ENCODE data around the gene SDF4. TPM values are rescaled to one million over a fixed set of nuclear protein-coding genes. Genes with fewer than 3 reads are reported as not detected.

The SDF4 gene
- total RNA-seq, 1 experiment from 2014 or later = 122 TPM

DNA sequence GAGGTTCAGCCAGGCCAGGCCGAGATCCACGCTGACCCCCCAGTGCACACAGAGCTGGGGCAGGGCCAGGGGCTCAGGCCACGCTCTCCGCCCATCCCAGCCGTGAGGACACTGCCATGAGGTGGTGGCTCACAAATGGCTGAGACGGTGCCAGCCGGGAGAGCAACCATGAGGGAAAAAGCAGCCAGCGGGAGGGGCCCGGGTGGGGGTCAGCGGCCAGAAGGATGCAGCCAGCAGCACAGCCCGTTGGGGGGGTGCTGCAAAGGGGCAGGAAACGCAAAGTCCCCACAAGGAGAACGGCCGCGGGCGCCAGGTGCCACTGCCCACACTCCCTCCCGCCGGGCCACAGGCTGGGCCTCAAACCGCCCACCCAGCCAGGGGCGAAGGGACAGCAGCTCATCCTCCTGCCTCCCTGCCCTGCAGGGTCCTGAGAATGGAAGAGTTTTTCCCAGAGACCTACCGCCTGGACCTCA, 49.8 kb downstream of the SDF4 start:
- no peak overlapping the region for H3K4me3 Mint-ChIP-seq (ENCODE audit: unreplicated experiment)
- H3K36me3 Mint-ChIP-seq (ENCODE audit: insufficient read depth, unreplicated experiment) = no peaks in the 10 kb centered on the region
- H3K27me3 Mint-ChIP-seq (ENCODE audit: insufficient read depth, unreplicated experiment) = peaks cover 7% of the 10 kb centered on the region
- intact Hi-C loops (cut with micrococcal nuclease) = no loop called here
- TF ChIP-seq, protein P1, sequence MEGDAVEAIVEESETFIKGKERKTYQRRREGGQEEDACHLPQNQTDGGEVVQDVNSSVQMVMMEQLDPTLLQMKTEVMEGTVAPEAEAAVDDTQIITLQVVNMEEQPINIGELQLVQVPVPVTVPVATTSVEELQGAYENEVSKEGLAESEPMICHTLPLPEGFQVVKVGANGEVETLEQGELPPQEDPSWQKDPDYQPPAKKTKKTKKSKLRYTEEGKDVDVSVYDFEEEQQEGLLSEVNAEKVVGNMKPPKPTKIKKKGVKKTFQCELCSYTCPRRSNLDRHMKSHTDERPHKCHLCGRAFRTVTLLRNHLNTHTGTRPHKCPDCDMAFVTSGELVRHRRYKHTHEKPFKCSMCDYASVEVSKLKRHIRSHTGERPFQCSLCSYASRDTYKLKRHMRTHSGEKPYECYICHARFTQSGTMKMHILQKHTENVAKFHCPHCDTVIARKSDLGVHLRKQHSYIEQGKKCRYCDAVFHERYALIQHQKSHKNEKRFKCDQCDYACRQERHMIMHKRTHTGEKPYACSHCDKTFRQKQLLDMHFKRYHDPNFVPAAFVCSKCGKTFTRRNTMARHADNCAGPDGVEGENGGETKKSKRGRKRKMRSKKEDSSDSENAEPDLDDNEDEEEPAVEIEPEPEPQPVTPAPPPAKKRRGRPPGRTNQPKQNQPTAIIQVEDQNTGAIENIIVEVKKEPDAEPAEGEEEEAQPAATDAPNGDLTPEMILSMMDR (IDR thresholded peaks at IDR 0.05; ENCODE audit: unreplicated experiment) = no peak
- no peak for DNase-seq (ENCODE audit: unreplicated experiment)
- ChIA-PET CTCF (interaction anchor here (0.6 kb wide), 1 partner anchor 197 kb away, joined by 3 read pairs; no protein-coding TSS in a partner anchor), POLR2A (no interaction called here)
- H3K9me3 Mint-ChIP-seq (ENCODE audit: unreplicated experiment) = no peaks in the 10 kb centered on the region
- no TSS peak for BruUV-seq (replicated peaks)
- H3K27ac Mint-ChIP-seq (ENCODE audit: low read depth, unreplicated experiment) = no peak overlapping the region
- no peaks in the 10 kb centered on the region for H3K4me1 Mint-ChIP-seq (ENCODE audit: insufficient read depth, unreplicated experiment)

DNA sequence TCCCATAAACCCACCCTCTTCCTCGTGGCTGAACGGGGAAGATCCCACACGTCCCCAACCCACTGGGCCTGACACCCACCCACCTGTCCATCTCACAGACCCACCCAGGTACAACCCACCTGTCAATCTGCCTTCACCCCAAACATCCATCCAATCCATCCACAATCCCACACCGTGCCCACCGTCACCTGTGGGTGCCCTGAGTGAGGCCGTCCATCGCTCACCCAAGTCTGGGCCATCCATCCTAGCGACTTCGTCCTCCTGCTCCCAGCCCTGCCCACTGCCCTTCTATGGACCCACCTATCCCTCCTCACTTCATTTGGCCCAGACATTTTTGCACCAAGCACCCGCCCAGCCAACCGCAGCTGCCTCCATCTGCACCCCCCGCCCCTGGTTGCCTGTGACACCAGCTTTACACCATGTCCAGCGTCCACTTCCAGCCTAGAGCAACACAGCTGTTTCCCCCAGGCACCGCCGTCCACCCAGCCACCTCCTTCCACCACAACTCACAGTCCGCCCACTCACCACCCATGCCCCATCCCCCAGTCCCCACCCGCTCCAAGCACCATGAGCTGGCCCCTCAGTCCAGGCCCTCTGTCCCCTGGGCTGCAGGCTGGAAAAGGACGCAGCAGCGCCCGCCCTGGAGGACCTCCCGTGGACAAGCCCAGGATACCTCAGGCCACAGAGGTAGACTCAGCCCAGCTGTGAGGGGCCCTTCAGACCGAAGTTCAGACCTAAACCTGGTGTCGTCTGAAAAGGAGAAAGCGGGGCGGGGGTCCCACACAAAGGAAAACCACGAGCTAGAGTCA, 50.5 kb downstream of the SDF4 start:
- TF ChIP-seq, protein P1 (IDR thresholded peaks at IDR 0.05; ENCODE audit: unreplicated experiment) = no peak
- H3K4me3 Mint-ChIP-seq (ENCODE audit: unreplicated experiment) = no peak overlapping the region
- no peaks in the 10 kb centered on the region for H3K4me1 Mint-ChIP-seq (ENCODE audit: insufficient read depth, unreplicated experiment)
- no peak for DNase-seq (ENCODE audit: unreplicated experiment)
- no peak overlapping the region for H3K27ac Mint-ChIP-seq (ENCODE audit: low read depth, unreplicated experiment)
- ChIA-PET POLR2A (no interaction called here), CTCF (no interaction called here)
- peaks cover 13% of the 10 kb centered on the region for H3K27me3 Mint-ChIP-seq (ENCODE audit: insufficient read depth, unreplicated experiment)
- H3K9me3 Mint-ChIP-seq (ENCODE audit: unreplicated experiment) = no peaks in the 10 kb centered on the region
- intact Hi-C loops (cut with micrococcal nuclease) = no loop called here
- H3K36me3 Mint-ChIP-seq (ENCODE audit: insufficient read depth, unreplicated experiment) = no peaks in the 10 kb centered on the region
- no TSS peak for BruUV-seq (replicated peaks)

DNA sequence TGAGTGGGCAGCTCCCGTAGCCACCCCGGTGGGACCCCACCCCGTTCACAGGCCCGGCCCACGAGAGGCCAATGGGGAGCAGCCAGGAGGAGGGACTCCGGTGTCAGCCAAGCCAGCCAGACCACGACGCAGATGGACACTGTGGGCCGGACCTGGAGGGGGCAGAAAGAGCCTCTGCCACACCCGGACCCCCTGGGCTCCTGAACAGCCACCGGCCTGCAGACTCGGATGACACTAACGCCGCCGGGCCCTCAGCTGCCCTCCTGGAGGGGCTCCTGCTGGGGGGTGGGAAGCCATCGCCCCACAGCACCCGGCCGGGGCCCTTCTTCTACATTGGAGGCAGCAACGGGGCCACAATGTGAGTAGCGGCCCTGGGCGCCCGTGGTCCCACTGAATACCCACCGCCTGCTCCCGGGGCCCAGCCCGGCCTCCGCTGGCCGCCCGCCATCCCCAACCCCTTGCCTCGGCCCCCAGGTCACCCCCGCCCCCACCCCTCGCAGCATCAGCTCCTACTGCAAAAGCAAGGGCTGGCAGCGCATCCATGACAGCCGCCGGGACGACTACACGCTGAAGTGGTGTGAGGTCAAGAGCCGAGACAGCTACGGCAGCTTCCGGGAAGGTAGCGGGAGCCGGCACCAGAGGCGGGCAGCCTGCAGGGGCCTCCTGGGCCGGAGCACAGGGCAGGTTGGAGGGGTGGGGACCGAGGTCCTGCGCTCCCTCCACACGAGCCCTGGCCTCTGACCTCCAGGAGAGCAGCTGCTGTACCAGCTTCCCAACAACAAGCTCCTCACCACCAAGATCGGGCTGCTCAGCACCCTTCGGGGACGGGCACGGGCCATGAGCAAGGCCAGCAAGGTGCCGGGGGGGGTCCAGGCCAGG, 51.6 kb downstream of the SDF4 start:
- POLR2A ChIA-PET = interaction anchor here (0.6 kb wide), 1 partner anchor 27 kb away, joined by 3 read pairs; no protein-coding TSS in a partner anchor
- no peaks in the 10 kb centered on the region for H3K36me3 Mint-ChIP-seq (ENCODE audit: insufficient read depth, unreplicated experiment)
- DNase-seq (ENCODE audit: unreplicated experiment) = no peak
- H3K4me3 Mint-ChIP-seq (ENCODE audit: unreplicated experiment) = no peak overlapping the region
- H3K27ac Mint-ChIP-seq (ENCODE audit: low read depth, unreplicated experiment) = no peak overlapping the region
- intact Hi-C loops (cut with micrococcal nuclease) = no loop called here
- TF ChIP-seq, protein P1 (IDR thresholded peaks at IDR 0.05; ENCODE audit: unreplicated experiment) = no peak
- no peaks in the 10 kb centered on the region for H3K9me3 Mint-ChIP-seq (ENCODE audit: unreplicated experiment)
- H3K27me3 Mint-ChIP-seq (ENCODE audit: insufficient read depth, unreplicated experiment) = peaks cover 14% of the 10 kb centered on the region
- no TSS peak for BruUV-seq (replicated peaks)
- CTCF ChIA-PET = interaction anchor here (0.6 kb wide), 1 partner anchor 176 kb away, joined by 4 read pairs; no protein-coding TSS in a partner anchor
- no peaks in the 10 kb centered on the region for H3K4me1 Mint-ChIP-seq (ENCODE audit: insufficient read depth, unreplicated experiment)

Measured in MCF 10A (cell line).